Endodermal cell (in vitro differentiated cells): Measurements from ENCODE around the gene CHMP1B. TPM values are rescaled to one million over a fixed set of nuclear protein-coding genes. Genes with fewer than 3 reads are reported as not detected.

ENCODE experiments used
- DNase-seq: peaks from one replicate; pipeline ENCODE4 v3.0.0-alpha.2; 2017
- H3K27ac ChIP-seq: 2 replicates; pipeline ENCODE4 v1.5.1; 2013; ENCODE audit warnings: mild to moderate bottlenecking, low read depth, low read length, moderate library complexity
- H3K27me3 ChIP-seq: 2 replicates; pipeline ENCODE4 v1.6.1; 2013; ENCODE audit warnings: mild to moderate bottlenecking, low read length, moderate library complexity; ENCODE audit not compliant: insufficient read depth, control insufficient read depth, poor library complexity, severe bottlenecking
- H3K36me3 ChIP-seq: 2 replicates; pipeline ENCODE4 v1.7.0; 2013; ENCODE audit warnings: mild to moderate bottlenecking, low read length, moderate library complexity; ENCODE audit not compliant: control insufficient read depth, insufficient read depth
- H3K4me1 ChIP-seq: one replicate; pipeline ENCODE4 v1.7.0; 2013; ENCODE audit warnings: low read length; ENCODE audit not compliant: control insufficient read depth, insufficient read depth
- H3K4me3 ChIP-seq: 2 replicates; pipeline ENCODE4 v1.5.1; 2013; ENCODE audit warnings: mild to moderate bottlenecking, low read length, moderate library complexity
- H3K9ac ChIP-seq: 2 replicates; pipeline ENCODE4 v1.6.1; 2013; ENCODE audit warnings: mild to moderate bottlenecking, low read length, moderate library complexity; ENCODE audit not compliant: poor library complexity, severe bottlenecking; ENCODE audit errors: extremely low read depth
- H3K9me3 ChIP-seq: 2 replicates; pipeline ENCODE4 v1.6.1; 2013; ENCODE audit warnings: mild to moderate bottlenecking, low read length, moderate library complexity; ENCODE audit not compliant: control insufficient read depth
- H3K27ac Mint-ChIP-seq: 2 replicates; pipeline ENCODE4 v1.8.0; 2020; ENCODE audit warnings: mixed read lengths
- H3K27me3 Mint-ChIP-seq: 2 replicates; pipeline ENCODE4 v1.8.0; 2021; ENCODE audit warnings: mild to moderate bottlenecking, mixed read lengths; ENCODE audit not compliant: insufficient read depth
- H3K36me3 Mint-ChIP-seq: 2 replicates; pipeline ENCODE4 v1.8.0; 2020; ENCODE audit warnings: low read depth, mixed read lengths
- H3K4me1 Mint-ChIP-seq: 2 replicates; pipeline ENCODE4 v1.8.0; 2020; ENCODE audit warnings: mixed read lengths
- H3K4me3 Mint-ChIP-seq: 2 replicates; pipeline ENCODE4 v1.8.0; 2020; ENCODE audit warnings: mild to moderate bottlenecking, moderate library complexity, mixed read lengths
- H3K9me3 Mint-ChIP-seq: 2 replicates; pipeline ENCODE4 v1.8.0; 2020; ENCODE audit warnings: mild to moderate bottlenecking, mixed read lengths
- WGBS, 2 experiments: methylation state at CpG; one replicate each; pipeline versions ENCODE4 v1.1.5 to v1.1.7; 2013; ENCODE audit warnings: missing lambda C conversion rate in 2 of 2, mixed read lengths in 1 of 2; ENCODE audit not compliant: insufficient coverage in 1 of 2, insufficient read length in 1 of 2; 5-methylcytosine and 5-hydroxymethylcytosine counted together
- total RNA-seq, 2 donors: library from RNA; stranded (reverse); fragmentation: NEBNext Ultra II Directional in 1 of 2; extraction: Animal tissue kit (Norgen Biotek cat#: 25700) in 1 of 2; gene quantifications; 2 replicates in 1 of 2; 3 replicates in 1 of 2; pipeline ENCODE4 v1.2.1, GENCODE V29; 2021
- TF ChIP-seq, protein P1 (sequence below): fragments of 200-600 bp; sonication (generic); conservative IDR thresholded peaks from 2 replicates; pipeline ENCODE4 v1.5.0; 2021; ENCODE audit warnings: antibody characterized with exemption, mild to moderate bottlenecking

CHMP1B gene
- total RNA-seq, 2 donors from 2014 or later = 35.3 to 35.8 TPM

GRCh38 chr18:11849279-11849678 lies 1.9 kb upstream of the CHMP1B start:
- 84 to 91% methylated on average over 7 of the region's 7 CpGs for WGBS, 2 experiments
- H3K27ac Mint-ChIP-seq = peak overlapping the region; percentile 100

GRCh38 chr18:11849841-11850634 lies 1.2 kb upstream of the CHMP1B start:
- Histone ChIP-seq H3K36me3 (no peaks in the 10 kb centered on the region), H3K4me3 (peak overlapping the region; percentile 95), H3K27me3 (no peaks in the 10 kb centered on the region), H3K27ac (no peak overlapping the region), H3K4me1 (peaks cover 6% of the 10 kb centered on the region), H3K9me3 (no peaks in the 10 kb centered on the region), H3K9ac (no peak overlapping the region)
- WGBS, 2 experiments = 83 to 86% methylated on average over 15 to 17 of the region's 17 CpGs
- H3K9me3 Mint-ChIP-seq = no peaks in the 10 kb centered on the region
- peak overlapping the region; percentile 100 for H3K27ac Mint-ChIP-seq
- H3K4me3 Mint-ChIP-seq = peak overlapping the region; percentile 97
- H3K4me1 Mint-ChIP-seq = peaks cover 21% of the 10 kb centered on the region
- TF ChIP-seq, protein P1, sequence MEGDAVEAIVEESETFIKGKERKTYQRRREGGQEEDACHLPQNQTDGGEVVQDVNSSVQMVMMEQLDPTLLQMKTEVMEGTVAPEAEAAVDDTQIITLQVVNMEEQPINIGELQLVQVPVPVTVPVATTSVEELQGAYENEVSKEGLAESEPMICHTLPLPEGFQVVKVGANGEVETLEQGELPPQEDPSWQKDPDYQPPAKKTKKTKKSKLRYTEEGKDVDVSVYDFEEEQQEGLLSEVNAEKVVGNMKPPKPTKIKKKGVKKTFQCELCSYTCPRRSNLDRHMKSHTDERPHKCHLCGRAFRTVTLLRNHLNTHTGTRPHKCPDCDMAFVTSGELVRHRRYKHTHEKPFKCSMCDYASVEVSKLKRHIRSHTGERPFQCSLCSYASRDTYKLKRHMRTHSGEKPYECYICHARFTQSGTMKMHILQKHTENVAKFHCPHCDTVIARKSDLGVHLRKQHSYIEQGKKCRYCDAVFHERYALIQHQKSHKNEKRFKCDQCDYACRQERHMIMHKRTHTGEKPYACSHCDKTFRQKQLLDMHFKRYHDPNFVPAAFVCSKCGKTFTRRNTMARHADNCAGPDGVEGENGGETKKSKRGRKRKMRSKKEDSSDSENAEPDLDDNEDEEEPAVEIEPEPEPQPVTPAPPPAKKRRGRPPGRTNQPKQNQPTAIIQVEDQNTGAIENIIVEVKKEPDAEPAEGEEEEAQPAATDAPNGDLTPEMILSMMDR = no peak
- H3K36me3 Mint-ChIP-seq = peaks cover 2% of the 10 kb centered on the region
- DNase-seq = peak; percentile 69
- no peaks in the 10 kb centered on the region for H3K27me3 Mint-ChIP-seq

More at GRCh38 chr18:11849279-11849678, 1.9 kb upstream of the CHMP1B start:
- H3K36me3 ChIP-seq = no peaks in the 10 kb centered on the region
- Mint-ChIP-seq H3K4me3 (no peak overlapping the region), H3K27me3 (no peaks in the 10 kb centered on the region), H3K4me1 (peaks cover 21% of the 10 kb centered on the region), H3K9me3 (no peaks in the 10 kb centered on the region), H3K36me3 (no peaks in the 10 kb centered on the region)
- DNase-seq = peak; percentile 13
- TF ChIP-seq, protein P1 = no peak
- H3K9ac ChIP-seq = no peak overlapping the region
- no peak overlapping the region for H3K27ac ChIP-seq
- H3K4me1 ChIP-seq = peaks cover 6% of the 10 kb centered on the region
- no peak overlapping the region for H3K4me3 ChIP-seq
- H3K27me3 ChIP-seq = no peaks in the 10 kb centered on the region
- H3K9me3 ChIP-seq = no peaks in the 10 kb centered on the region

- Histone ChIP-seq H3K27ac (peak overlapping the region; percentile 52), H3K27me3 (no peaks in the 10 kb centered on the region), H3K9me3 (no peaks in the 10 kb centered on the region), H3K9ac (peak overlapping the region; percentile 96), H3K36me3 (no peaks in the 10 kb centered on the region), H3K4me1 (peaks cover 6% of the 10 kb centered on the region), H3K4me3 (peak overlapping the region; percentile 95)
- no peaks in the 10 kb centered on the region for H3K27me3 Mint-ChIP-seq
- 4 to 21% methylated on average over 4 to 10 of the region's 10 CpGs for WGBS, 2 experiments
- H3K4me1 Mint-ChIP-seq = peaks cover 21% of the 10 kb centered on the region
- no peaks in the 10 kb centered on the region for H3K9me3 Mint-ChIP-seq
- H3K27ac Mint-ChIP-seq = peak overlapping the region; percentile 100
- TF ChIP-seq, protein P1 = no peak
- peak overlapping the region; percentile 97 for H3K4me3 Mint-ChIP-seq
- peaks cover 2% of the 10 kb centered on the region for H3K36me3 Mint-ChIP-seq
- no peak for DNase-seq
Measured at GRCh38 chr18:11850821-11851145, 430 bp upstream of the CHMP1B start.
